ENCODE measurements around the gene FAM181A. TPM values are rescaled to one million over a fixed set of nuclear protein-coding genes. Genes with fewer than 3 reads are reported as not detected.

The FAM181A gene
- total and polyA plus RNA-seq, 10 of the 15 experiments (the other 5 are each of a cell fraction or from before 2014, with no cell fraction given): not detected

GRCh38 chr14:93912782-93913181, 14.4 kb upstream of the FAM181A start:
- H3K27ac ChIP-seq (ENCODE audit: control insufficient read depth, insufficient read depth): no peak overlapping the region
- H3K4me3 ChIP-seq: no peak overlapping the region
- in situ Hi-C loops (cut with MboI) (no loop called here), intact Hi-C loops (cut with micrococcal nuclease; ENCODE audit: unreplicated experiment) (no loop called here)
- FAIRE-seq (no peak), DNase-seq (ENCODE audit: low read depth, low spot score) (no peak), ATAC-seq (no peak)
- H3K9ac ChIP-seq (ENCODE audit: control insufficient read depth, insufficient read depth, low read length): no peak overlapping the region
- H3K36me3 ChIP-seq (ENCODE audit: control insufficient read depth in 2 of 2, insufficient read depth in 2 of 2, low read length in 1 of 2): no peaks in the 10 kb centered on the region
- no TSS peak for BruUV-seq (replicated peaks)
- 45% methylated on average over 4 of the region's 4 CpGs for whole genome bisulfite sequencing (ENCODE audit: insufficient coverage, insufficient replicate concordance, low lambda C conversion rate, missing lambda C conversion rate)
- H3K9me3 ChIP-seq (replicated peaks; ENCODE audit: control insufficient read depth, insufficient read depth, low read length): peaks cover 1% of the 10 kb centered on the region; the same call in 1 of the 3 replicates
- H3K4me2 ChIP-seq (ENCODE audit: control insufficient read depth, insufficient read depth): no peak overlapping the region
- ChIA-PET CTCF (no interaction called here), POLR2A (no interaction called here), RAD21 (ENCODE audit: unreplicated experiment) (no interaction called here), SMC1A (ENCODE audit: uncharacterized antibody, unreplicated experiment) (no interaction called here)
- TF ChIP-seq HDGF (IDR thresholded peaks at IDR 0.05): no peak
- TF ChIP-seq DPF2 (IDR thresholded peaks at IDR 0.05): no peak
- no peak for TF ChIP-seq TARDBP (IDR thresholded peaks at IDR 0.05; ENCODE audit: borderline replicate concordance)
- H3K4me1 ChIP-seq (ENCODE audit: control insufficient read depth, insufficient read depth, low read length): no peaks in the 10 kb centered on the region; the same call in 1 of the 2 replicates
- no peaks in the 10 kb centered on the region for H4K20me1 ChIP-seq (ENCODE audit: control insufficient read depth, insufficient read depth)
- H3K79me2 ChIP-seq (ENCODE audit: control insufficient read depth, insufficient read depth, low read length): no peaks in the 10 kb centered on the region
- peaks cover 0 to 2% of the 10 kb centered on the region in 2 experiments; a peak in 1 of 4 replicates for H3K27me3 ChIP-seq (replicated peaks in 1 of 2; ENCODE audit: control insufficient read depth in 2 of 2, insufficient read depth in 2 of 2, low read length in 1 of 2)
- no peak overlapping the region for H2AFZ ChIP-seq (ENCODE audit: control insufficient read depth, low read depth, low read length)

GRCh38 chr14:93914278-93914677, 12.9 kb upstream of the FAM181A start:
- intact Hi-C loops (cut with micrococcal nuclease; ENCODE audit: unreplicated experiment) (no loop called here), in situ Hi-C loops (cut with MboI) (no loop called here)
- DNase-seq (ENCODE audit: low read depth, low spot score) (no peak), ATAC-seq (no peak; the same call in 2 of the 3 replicates), FAIRE-seq (peak; percentile 7)
- H3K79me2 ChIP-seq (ENCODE audit: control insufficient read depth, insufficient read depth, low read length): no peaks in the 10 kb centered on the region
- no peak overlapping the region for H2AFZ ChIP-seq (ENCODE audit: control insufficient read depth, low read depth, low read length)
- TF ChIP-seq MTA2 (IDR thresholded peaks at IDR 0.05; ENCODE audit: low read depth) (no peak), CTCF (IDR thresholded peaks at IDR 0.05 in 2 of 3, conservative IDR thresholded peaks at IDR 0.05 in 1 of 3; ENCODE audit: control insufficient read depth in 2 of 3, extremely low read depth in 1 of 3, insufficient read depth in 1 of 3, low read depth in 3 of 3, low read length in 3 of 3) (no peak), MXI1 (IDR thresholded peaks at IDR 0.05; ENCODE audit: low read depth, low read length) (no peak), LARP7 (IDR thresholded peaks at IDR 0.05) (no peak), YY1 (IDR thresholded peaks at IDR 0.05; ENCODE audit: low read depth, low read length) (peak; percentile 87)
- SMC1A ChIA-PET (ENCODE audit: uncharacterized antibody, unreplicated experiment): no interaction called here
- no peaks in the 10 kb centered on the region for H4K20me1 ChIP-seq (ENCODE audit: control insufficient read depth, insufficient read depth)
- no peak overlapping the region for H3K9ac ChIP-seq (ENCODE audit: control insufficient read depth, insufficient read depth, low read length)
- H3K4me3 ChIP-seq: no peak overlapping the region
- RAD21 ChIA-PET (ENCODE audit: unreplicated experiment): no interaction called here
- H3K4me2 ChIP-seq (ENCODE audit: control insufficient read depth, insufficient read depth): no peak overlapping the region
- H3K4me1 ChIP-seq (ENCODE audit: control insufficient read depth, insufficient read depth, low read length): no peaks in the 10 kb centered on the region; the same call in 1 of the 2 replicates
- peaks cover 0 to 2% of the 10 kb centered on the region in 2 experiments; a peak in 2 of 4 replicates for H3K27me3 ChIP-seq (replicated peaks in 1 of 2; ENCODE audit: control insufficient read depth in 2 of 2, insufficient read depth in 2 of 2, low read length in 1 of 2)
- 75% methylated on average over 4 of the region's 4 CpGs for WGBS (ENCODE audit: insufficient coverage, insufficient replicate concordance, low lambda C conversion rate, missing lambda C conversion rate)
- no TSS peak for BruUV-seq (replicated peaks)
- peaks cover 1% of the 10 kb centered on the region; the same call in 1 of the 3 replicates for H3K9me3 ChIP-seq (replicated peaks; ENCODE audit: control insufficient read depth, insufficient read depth, low read length)
- no peak overlapping the region for H3K27ac ChIP-seq (ENCODE audit: control insufficient read depth, insufficient read depth)
- POLR2A ChIA-PET: no interaction called here
- no peaks in the 10 kb centered on the region for H3K36me3 ChIP-seq (ENCODE audit: control insufficient read depth in 2 of 2, insufficient read depth in 2 of 2, low read length in 1 of 2)
- CTCF ChIA-PET: interaction anchor here (0.7 to 1.3 kb wide), 2 partner anchors 87 to 106 kb away, joined by 3 read pairs; no protein-coding TSS in a partner anchor
